ENCODE results near the gene SV2C. TPM values are rescaled to one million over a fixed set of nuclear protein-coding genes. Genes with fewer than 3 reads are reported as not detected.

The SV2C gene
- total and polyA plus RNA-seq, 2 donors (not counting 1 experiment from before 2014, with no cell fraction given), result not detected

DNA sequence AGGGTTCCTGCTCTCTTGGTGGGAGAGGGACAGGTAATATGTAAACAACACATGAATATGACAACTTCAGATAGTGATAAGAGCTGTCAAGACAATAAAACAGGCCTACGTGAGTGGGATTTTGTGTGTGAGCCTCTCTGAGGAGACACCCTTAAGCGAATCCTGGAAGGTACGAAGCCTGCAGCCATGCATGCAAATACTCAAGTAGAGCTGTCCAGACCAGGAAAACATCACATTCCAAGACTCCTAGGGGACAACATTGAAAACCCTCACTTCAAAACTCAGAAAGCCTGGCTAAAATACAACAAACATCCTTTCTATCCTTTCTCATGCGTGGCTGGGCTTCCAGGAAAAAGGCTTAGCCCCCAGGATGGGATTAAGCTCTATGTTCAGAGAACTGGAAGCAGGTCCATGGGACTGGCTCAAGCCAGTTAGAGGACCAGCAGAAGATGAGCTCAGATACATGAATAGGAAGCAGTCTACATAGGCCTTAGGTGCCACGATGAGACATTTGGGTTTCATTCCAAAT, 195.1 kb downstream of the SV2C start:
- 92% methylated on average over 5 of the region's 5 CpGs for WGBS (ENCODE audit: insufficient coverage)
- CTCF ChIA-PET, result no interaction called here
- no peaks in the 10 kb centered on the region for H3K4me1 Mint-ChIP-seq

DNA sequence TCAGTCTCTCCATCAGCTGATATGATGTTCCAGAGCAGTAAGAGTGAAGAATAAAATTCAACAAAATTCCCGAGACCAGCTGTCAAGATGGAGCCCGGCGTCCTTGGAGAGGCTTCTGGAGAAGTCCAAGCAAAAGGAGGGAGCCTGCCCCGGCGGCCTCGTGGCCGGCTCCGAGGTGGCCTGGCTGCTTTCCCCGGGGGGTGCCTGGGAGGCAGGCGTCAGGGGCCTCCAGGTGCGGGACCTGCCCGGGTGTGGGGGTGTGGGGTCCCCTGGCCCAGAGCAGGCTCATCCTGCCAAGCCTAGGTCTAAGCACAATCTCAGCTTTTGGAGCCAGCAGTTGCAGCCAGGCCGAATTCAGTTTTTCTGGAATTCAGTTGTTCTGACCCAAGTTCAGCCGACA, 197.3 kb downstream of the SV2C start:
- 97% methylated on average over 14 of the region's 14 CpGs for WGBS (ENCODE audit: insufficient coverage)
- H3K79me2 ChIP-seq (ENCODE audit: control insufficient read depth, insufficient read depth, low read length), result no peaks in the 10 kb centered on the region
- H3K4me1 ChIP-seq (ENCODE audit: control insufficient read depth in 2 of 2, insufficient read depth in 2 of 2, low read length in 2 of 2), result no peaks in the 10 kb centered on the region
- POLR2A ChIA-PET, result no interaction called here
- no peak overlapping the region for H3K4me2 ChIP-seq (replicated peaks; ENCODE audit: low read depth, low read length, poor library complexity, severe bottlenecking)
- H3K27ac ChIP-seq (ENCODE audit: low read length in 2 of 2), result no peak overlapping the region
- no peaks in the 10 kb centered on the region for H4K20me1 ChIP-seq (ENCODE audit: control insufficient read depth, insufficient read depth, low read length, poor library complexity, severe bottlenecking)
- no peak overlapping the region for H3K4me3 Mint-ChIP-seq
- no peaks in the 10 kb centered on the region for H3K36me3 ChIP-seq (replicated peaks in 1 of 2; ENCODE audit: control extremely low read depth in 1 of 2, control insufficient read depth in 1 of 2, extremely low read depth in 1 of 2, insufficient read depth in 2 of 2, low read length in 1 of 2)
- no peak overlapping the region for H3K27ac Mint-ChIP-seq
- H3K9me3 ChIP-seq (ENCODE audit: control extremely low read depth in 1 of 3, control insufficient read depth in 2 of 3, insufficient read depth in 1 of 3, low read length in 2 of 3), result no peaks in the 10 kb centered on the region
- intact Hi-C loops (cut with micrococcal nuclease), result no loop called here
- H3K9me3 Mint-ChIP-seq (ENCODE audit: insufficient read depth), result no peaks in the 10 kb centered on the region
- H3K27me3 ChIP-seq (replicated peaks in 1 of 4; ENCODE audit: control extremely low read depth in 1 of 4, control insufficient read depth in 3 of 4, insufficient read depth in 4 of 4, low read length in 3 of 4), result no peaks in the 10 kb centered on the region
- no peaks in the 10 kb centered on the region for H3K27me3 Mint-ChIP-seq
- DNase-seq (no peak), ATAC-seq (ENCODE audit: low read depth) (no peak)
- no peaks in the 10 kb centered on the region for H3K4me1 Mint-ChIP-seq
- H3K4me3 ChIP-seq (ENCODE audit: control extremely low read depth in 1 of 5, extremely low read depth in 1 of 5, insufficient read depth in 1 of 5, low read depth in 2 of 5, low read length in 4 of 5), result no peak overlapping the region
- H2AFZ ChIP-seq (ENCODE audit: insufficient read depth, low read depth, low read length, poor library complexity, severe bottlenecking), result no peak overlapping the region
- CTCF ChIA-PET, result no interaction called here
- TF ChIP-seq, protein P1, sequence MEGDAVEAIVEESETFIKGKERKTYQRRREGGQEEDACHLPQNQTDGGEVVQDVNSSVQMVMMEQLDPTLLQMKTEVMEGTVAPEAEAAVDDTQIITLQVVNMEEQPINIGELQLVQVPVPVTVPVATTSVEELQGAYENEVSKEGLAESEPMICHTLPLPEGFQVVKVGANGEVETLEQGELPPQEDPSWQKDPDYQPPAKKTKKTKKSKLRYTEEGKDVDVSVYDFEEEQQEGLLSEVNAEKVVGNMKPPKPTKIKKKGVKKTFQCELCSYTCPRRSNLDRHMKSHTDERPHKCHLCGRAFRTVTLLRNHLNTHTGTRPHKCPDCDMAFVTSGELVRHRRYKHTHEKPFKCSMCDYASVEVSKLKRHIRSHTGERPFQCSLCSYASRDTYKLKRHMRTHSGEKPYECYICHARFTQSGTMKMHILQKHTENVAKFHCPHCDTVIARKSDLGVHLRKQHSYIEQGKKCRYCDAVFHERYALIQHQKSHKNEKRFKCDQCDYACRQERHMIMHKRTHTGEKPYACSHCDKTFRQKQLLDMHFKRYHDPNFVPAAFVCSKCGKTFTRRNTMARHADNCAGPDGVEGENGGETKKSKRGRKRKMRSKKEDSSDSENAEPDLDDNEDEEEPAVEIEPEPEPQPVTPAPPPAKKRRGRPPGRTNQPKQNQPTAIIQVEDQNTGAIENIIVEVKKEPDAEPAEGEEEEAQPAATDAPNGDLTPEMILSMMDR (IDR thresholded peaks at IDR 0.05), result no peak
- TF ChIP-seq EZH2 (IDR thresholded peaks at IDR 0.05; ENCODE audit: borderline replicate concordance, insufficient read depth, low read depth, low read length, poor library complexity, severe bottlenecking), result no peak
- H3K9ac ChIP-seq (ENCODE audit: low read length), result no peak overlapping the region

More for the DNA sequence above, 195.1 kb downstream of the SV2C start:
- Histone ChIP-seq H3K4me1 (ENCODE audit: control insufficient read depth in 2 of 2, insufficient read depth in 2 of 2, low read length in 2 of 2) (no peaks in the 10 kb centered on the region), H3K79me2 (ENCODE audit: control insufficient read depth, insufficient read depth, low read length) (no peaks in the 10 kb centered on the region), H3K27me3 (replicated peaks in 1 of 4; ENCODE audit: control extremely low read depth in 1 of 4, control insufficient read depth in 3 of 4, insufficient read depth in 4 of 4, low read length in 3 of 4) (no peaks in the 10 kb centered on the region), H3K9me3 (ENCODE audit: control extremely low read depth in 1 of 3, control insufficient read depth in 2 of 3, insufficient read depth in 1 of 3, low read length in 2 of 3) (no peaks in the 10 kb centered on the region), H3K4me3 (ENCODE audit: control extremely low read depth in 1 of 5, extremely low read depth in 1 of 5, insufficient read depth in 1 of 5, low read depth in 2 of 5, low read length in 4 of 5) (no peak overlapping the region), H3K4me2 (replicated peaks; ENCODE audit: low read depth, low read length, poor library complexity, severe bottlenecking) (no peak overlapping the region), H3K27ac (ENCODE audit: low read length in 2 of 2) (no peak overlapping the region), H2AFZ (ENCODE audit: insufficient read depth, low read depth, low read length, poor library complexity, severe bottlenecking) (no peak overlapping the region), H3K9ac (ENCODE audit: low read length) (no peak overlapping the region), H3K36me3 (replicated peaks in 1 of 2; ENCODE audit: control extremely low read depth in 1 of 2, control insufficient read depth in 1 of 2, extremely low read depth in 1 of 2, insufficient read depth in 2 of 2, low read length in 1 of 2) (no peaks in the 10 kb centered on the region), H4K20me1 (ENCODE audit: control insufficient read depth, insufficient read depth, low read length, poor library complexity, severe bottlenecking) (no peaks in the 10 kb centered on the region)
- DNase-seq (no peak), ATAC-seq (ENCODE audit: low read depth) (no peak)
- Mint-ChIP-seq H3K27me3 (peaks cover 5% of the 10 kb centered on the region), H3K9me3 (ENCODE audit: insufficient read depth) (no peaks in the 10 kb centered on the region), H3K4me3 (no peak overlapping the region), H3K27ac (no peak overlapping the region)
- intact Hi-C loops (cut with micrococcal nuclease), result no loop called here
- TF ChIP-seq, protein P1 (IDR thresholded peaks at IDR 0.05), result no peak
- no peak for TF ChIP-seq EZH2 (IDR thresholded peaks at IDR 0.05; ENCODE audit: borderline replicate concordance, insufficient read depth, low read depth, low read length, poor library complexity, severe bottlenecking)
- POLR2A ChIA-PET, result no interaction called here
